GM21723 (cell line): ENCODE measurements around the gene ZNF212.
"Not testable (repeated sequence)": the region's sequence is repeated elsewhere in the genome, so short reads cannot be mapped to it uniquely, and the experiment has no call there.

Experiments
- ATAC-seq: cut with Tn5 transposase; IDR thresholded peaks from one replicate; pipeline ENCODE4 v1.9.1; 2021; ENCODE audit warnings: mild to moderate bottlenecking, moderate library complexity; ENCODE audit not compliant: unreplicated experiment

Gene ZNF212

GRCh38 chr7:149251518-149251917, 12.1 kb downstream of the ZNF212 start:
- not testable (repeated sequence) for ATAC-seq

GRCh38 chr7:149252378-149252777, 12.9 kb downstream of the ZNF212 start:
- ATAC-seq = no peak

- ATAC-seq = no peak
These were observed 14.2 kb downstream of the ZNF212 start for GRCh38 chr7:149253665-149254064.

GRCh38 chr7:149254181-149254858, 14.9 kb downstream of the ZNF212 start:
- ATAC-seq = no peak

- no peak for ATAC-seq
These were observed 15.7 kb downstream of the ZNF212 start for GRCh38 chr7:149255174-149255573.

GRCh38 chr7:149256568-149256967, 17.1 kb downstream of the ZNF212 start:
- no peak for ATAC-seq

GRCh38 chr7:149257146-149257545, 17.7 kb downstream of the ZNF212 start:
- ATAC-seq = no peak

- peak; percentile 18 for ATAC-seq
These were observed 21.9 kb downstream of the ZNF212 start for GRCh38 chr7:149261316-149261828.

- peak; percentile 87 for ATAC-seq
These were observed 22.6 kb downstream of the ZNF212 start, which contains the start of gene ZNF783 for GRCh38 chr7:149261829-149262617. Gene ZNF783, plus strand, starts transcription at chr7:149262196. Its CDS starts 138 bp downstream, at chr7:149262334.

- ATAC-seq = no peak
These were observed 27.0 kb downstream of the ZNF212 start for GRCh38 chr7:149266451-149266850.

GRCh38 chr7:149267733-149268132, 28.3 kb downstream of the ZNF212 start:
- ATAC-seq = no peak

- not testable (repeated sequence) for ATAC-seq
These were observed 35.0 kb downstream of the ZNF212 start for GRCh38 chr7:149274424-149274823.

GRCh38 chr7:149277871-149278270, 38.4 kb downstream of the ZNF212 start:
- ATAC-seq = no peak

GRCh38 chr7:149278396-149278795, 38.9 kb downstream of the ZNF212 start:
- no peak for ATAC-seq

- no peak for ATAC-seq
These were observed 39.8 kb downstream of the ZNF212 start for GRCh38 chr7:149279111-149279743.

GRCh38 chr7:149280151-149280550, 40.7 kb downstream of the ZNF212 start:
- ATAC-seq = no peak

- no peak for ATAC-seq
These were observed 41.4 kb downstream of the ZNF212 start for GRCh38 chr7:149280661-149281507.

- no peak for ATAC-seq
These were observed 42.3 kb downstream of the ZNF212 start for GRCh38 chr7:149281508-149282330.

GRCh38 chr7:149282331-149282655, 42.8 kb downstream of the ZNF212 start:
- no peak for ATAC-seq

GRCh38 chr7:149283321-149283720, 43.9 kb downstream of the ZNF212 start:
- ATAC-seq = no peak
